HG02852 (cell line): Measurements from ENCODE around the gene MAGI1.

Source experiments
- ATAC-seq: cut with Tn5 transposase; IDR thresholded peaks from one replicate; pipeline ENCODE4 v1.9.1; 2021; ENCODE audit warnings: mild to moderate bottlenecking, moderate library complexity; ENCODE audit not compliant: unreplicated experiment

Gene MAGI1

GRCh38 chr3:66015841-66016240 is 22.9 kb downstream of the MAGI1 start:
- ATAC-seq, result no peak

DNA sequence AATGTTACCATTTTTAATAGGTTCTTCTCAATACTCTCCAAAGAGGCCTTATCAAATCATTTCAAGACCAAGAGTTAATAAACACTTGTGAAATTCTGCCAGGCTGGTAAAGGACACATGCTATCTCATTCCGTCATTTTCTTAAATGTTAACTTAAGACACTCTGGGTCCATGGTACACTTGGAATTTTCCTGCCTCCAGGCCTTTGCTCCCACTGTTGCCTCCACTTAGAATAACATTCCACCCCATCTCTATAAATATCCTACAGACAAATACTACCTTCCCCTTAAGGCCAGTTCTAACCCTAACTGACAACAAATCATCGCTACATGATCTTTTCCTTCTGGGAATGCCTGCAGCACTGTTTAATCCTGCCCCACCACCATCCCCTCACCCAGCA is 24.1 kb downstream of the MAGI1 start:
- ATAC-seq, result no peak

DNA sequence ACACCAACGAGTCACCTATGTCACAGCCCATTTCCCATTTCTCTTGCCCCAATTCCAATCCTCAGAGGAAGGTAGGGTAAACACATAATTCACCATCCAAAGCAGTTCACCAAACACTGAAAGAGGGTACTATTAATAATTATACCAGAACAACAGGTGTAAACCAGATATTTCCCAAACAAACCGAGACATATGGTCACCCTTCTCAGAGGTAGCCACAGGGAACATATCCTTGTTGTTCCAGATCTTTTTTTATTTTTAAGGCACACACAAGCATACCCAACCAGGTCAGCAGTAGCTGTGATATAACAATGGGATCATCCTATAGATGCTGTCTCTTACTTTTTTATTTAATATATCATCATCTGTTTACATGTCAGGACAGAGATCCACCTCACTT is 24.7 kb downstream of the MAGI1 start:
- no peak for ATAC-seq

DNA sequence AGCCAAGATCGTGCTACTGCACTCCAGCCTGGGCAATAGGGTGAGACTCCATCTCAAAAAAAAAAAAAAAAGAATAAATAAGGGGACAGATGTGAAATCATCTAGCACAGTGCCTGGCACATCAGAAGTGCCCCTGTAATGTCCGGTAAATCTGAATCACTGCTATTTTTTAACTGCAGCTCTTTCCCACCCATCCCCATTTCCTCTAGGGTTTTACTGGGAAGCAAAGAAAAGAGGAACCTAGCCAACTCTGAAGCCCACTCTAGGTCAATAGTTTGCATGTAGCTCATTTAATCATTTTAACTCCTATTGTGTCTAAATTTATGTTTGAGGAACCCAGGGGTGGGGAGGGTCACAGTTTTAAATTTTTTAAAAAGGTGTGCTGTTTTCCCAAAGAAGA is 26.0 kb downstream of the MAGI1 start:
- ATAC-seq, result no peak

- no peak for ATAC-seq
Observed at GRCh38 chr3:66010739-66011655, 27.7 kb downstream of the MAGI1 start.

- no peak for ATAC-seq
Observed at GRCh38 chr3:66010348-66010738, 28.4 kb downstream of the MAGI1 start.

GRCh38 chr3:66004244-66004643 is 34.5 kb downstream of the MAGI1 start:
- no peak for ATAC-seq

DNA sequence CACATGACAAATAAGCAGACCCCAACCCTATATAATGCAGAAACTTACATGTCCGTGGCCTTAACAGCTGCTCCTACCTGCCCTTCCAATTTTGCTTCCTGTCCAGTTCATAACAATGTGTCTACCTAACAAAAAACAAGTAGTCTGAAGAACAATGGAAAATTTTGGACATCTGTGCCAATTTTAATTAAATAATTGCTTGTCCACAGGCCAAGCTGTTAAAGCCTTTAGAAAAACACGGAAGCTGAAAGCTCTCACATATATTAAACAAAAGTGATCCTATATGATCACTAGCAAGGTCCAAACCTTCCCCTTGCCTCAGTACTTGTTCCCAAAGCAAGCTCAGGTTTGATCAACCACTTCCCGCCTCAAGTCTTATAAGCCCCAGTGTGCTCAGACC is 37.1 kb downstream of the MAGI1 start:
- no peak for ATAC-seq

DNA sequence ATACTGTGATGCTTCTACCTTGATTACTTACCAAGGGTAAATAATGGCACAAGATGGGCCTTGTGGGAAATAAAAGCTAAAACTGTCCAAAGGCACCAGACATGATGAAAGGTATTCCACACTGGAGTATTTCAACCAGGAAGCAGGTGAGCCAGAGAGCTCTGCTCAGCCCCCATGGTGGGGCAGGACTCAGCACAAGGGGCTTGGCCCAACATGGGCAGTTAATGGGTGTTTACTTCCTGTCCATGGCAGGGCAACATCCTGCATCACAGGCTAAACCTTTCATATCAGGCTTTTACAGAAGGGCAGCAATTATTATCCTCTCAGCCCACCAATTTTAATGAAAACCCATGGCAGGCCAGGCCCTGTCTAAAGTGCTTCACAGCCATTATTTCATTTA is 38.2 kb downstream of the MAGI1 start:
- ATAC-seq, result no peak

DNA sequence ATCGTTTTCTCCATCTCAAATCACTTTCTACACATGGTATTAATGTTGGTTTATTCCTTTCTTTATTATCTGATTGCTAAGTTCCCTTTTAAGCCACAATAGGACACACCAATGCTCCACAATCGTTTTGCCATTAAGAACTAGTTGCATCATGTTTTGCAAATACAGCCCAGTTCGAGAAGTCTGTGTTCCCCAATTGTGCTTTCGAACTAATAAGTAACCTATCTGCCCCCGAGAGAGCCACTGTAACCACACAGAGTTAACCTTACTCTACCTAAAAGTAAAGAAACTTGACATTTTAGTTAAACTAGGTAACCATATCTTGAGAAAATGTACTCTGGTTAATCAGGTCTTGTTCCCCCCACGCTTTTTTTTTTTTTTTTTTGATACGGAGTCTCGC is 39.1 kb downstream of the MAGI1 start:
- ATAC-seq, result no peak

DNA sequence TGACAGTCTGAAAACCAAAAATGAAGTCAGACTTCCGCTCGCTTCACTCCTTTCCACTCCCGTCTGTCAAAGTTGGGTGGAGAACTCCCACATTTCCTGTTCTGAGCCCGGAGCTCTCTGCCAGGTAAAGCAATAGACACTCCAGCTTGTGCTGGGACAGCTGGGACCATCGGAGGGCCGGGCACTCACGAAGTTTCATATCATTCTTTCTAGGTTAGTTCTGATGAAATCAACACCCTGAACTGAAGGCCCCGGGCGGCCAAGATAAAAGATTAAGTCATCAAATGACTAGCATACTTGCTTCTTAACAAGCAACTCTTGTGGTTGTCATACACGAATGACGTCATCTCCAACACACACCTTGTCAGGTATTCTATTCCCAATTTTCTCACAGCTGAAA is 42.1 kb downstream of the MAGI1 start:
- no peak for ATAC-seq

GRCh38 chr3:65995515-65995914 is 43.2 kb downstream of the MAGI1 start:
- no peak for ATAC-seq

GRCh38 chr3:65995030-65995429 is 43.7 kb downstream of the MAGI1 start:
- no peak for ATAC-seq

DNA sequence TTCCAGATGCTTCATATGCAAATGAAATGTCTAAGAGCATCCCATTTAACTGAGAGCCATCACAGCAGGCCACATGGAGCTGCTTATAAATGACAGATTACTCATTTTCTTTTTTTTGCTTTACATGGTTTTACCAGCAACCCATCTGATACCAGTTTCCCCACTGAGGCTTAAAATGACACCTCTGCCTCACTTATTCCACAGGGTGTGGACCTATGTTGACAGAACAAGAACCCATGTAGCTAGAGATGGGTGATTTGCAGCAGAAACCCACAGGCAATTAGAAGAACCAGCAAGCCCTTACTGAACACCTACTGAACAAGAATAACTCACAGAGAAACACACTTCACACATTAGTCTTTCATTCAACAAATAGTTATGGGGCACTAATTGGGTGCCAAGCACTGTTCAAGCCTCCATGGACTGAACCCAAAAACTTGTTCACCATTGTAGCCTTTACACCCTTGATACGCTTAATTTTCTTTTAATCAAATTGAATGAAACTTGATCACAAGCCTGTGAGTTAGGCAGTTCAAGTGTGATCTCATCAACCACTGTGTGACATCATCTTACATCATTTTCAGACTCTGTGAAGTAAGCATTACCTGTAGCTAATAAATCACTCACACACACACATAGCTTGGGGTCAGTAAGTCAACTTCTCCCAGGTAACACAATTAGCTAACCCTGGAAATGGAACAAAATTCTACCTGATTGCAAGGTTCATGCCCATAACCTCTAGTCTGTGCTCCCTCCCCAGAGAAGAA is 45.4 kb downstream of the MAGI1 start:
- ATAC-seq, result no peak

GRCh38 chr3:65992106-65992505 is 46.6 kb downstream of the MAGI1 start:
- ATAC-seq, result no peak

- no peak for ATAC-seq
Observed at GRCh38 chr3:65988411-65989180, 50.1 kb downstream of the MAGI1 start.

GRCh38 chr3:65986285-65986684 is 52.4 kb downstream of the MAGI1 start:
- ATAC-seq, result no peak

- ATAC-seq, result no peak
Observed at GRCh38 chr3:65984975-65985374, 53.7 kb downstream of the MAGI1 start.

DNA sequence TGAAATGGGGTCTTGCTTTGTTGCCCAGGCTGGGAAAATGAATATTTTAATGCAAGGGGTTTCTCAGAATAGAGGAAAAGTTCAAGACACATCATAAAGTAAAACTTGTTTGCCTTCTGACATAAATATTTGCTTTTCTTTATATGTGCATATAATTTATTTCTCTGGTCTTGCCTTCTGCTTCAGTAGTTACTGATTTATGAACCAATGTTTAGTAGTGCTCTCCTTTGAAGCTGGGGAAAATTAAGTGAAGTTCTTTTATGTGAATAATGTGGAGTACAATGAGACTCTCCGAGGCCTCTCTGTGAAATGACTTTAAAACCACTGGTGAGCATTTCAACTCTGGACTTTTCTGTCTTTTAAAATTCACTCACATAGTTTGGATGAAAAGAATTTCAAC is 55.6 kb downstream of the MAGI1 start:
- ATAC-seq, result no peak

GRCh38 chr3:65979731-65980130 is 59.0 kb downstream of the MAGI1 start:
- no peak for ATAC-seq

- no peak for ATAC-seq
Observed at GRCh38 chr3:65979162-65979561, 59.6 kb downstream of the MAGI1 start.
